HCT116 (cell line): Measurements from ENCODE around the gene SPTB. TPM values are rescaled to one million over a fixed set of nuclear protein-coding genes. Genes with fewer than 3 reads are reported as not detected.

Experiments
- ATAC-seq: fragments of 200-7000 bp; cut with Tn5 transposase; 2 replicates; pipeline ENCODE4 v1.9.1; 2020; ENCODE audit warnings: mild to moderate bottlenecking, moderate library complexity
- BruUV-seq: library from RNA; stranded (reverse); fragments of 400-500 nt; replicated peaks from 2 replicates; lab custom pipeline; 2021; lab: Mats Ljungman, UMichigan
- CTCF ChIA-PET: fragments of 300-600 bp; sonication (Branson Sonifier 250); formaldehyde crosslinking; loops from one replicate; lab custom pipeline; 2021; ENCODE audit warnings: antibody characterized with exemption; lab: Charles Lee
- POLR2A ChIA-PET: fragments of 300-600, 350-600 bp; sonication (Branson Sonifier 250); formaldehyde crosslinking; loops from one replicate; lab custom pipeline; 2021; ENCODE audit warnings: antibody characterized with exemption; lab: Charles Lee
- RAD21 ChIA-PET, 2 experiments: fragments of 300-600 bp; sonication (Branson Sonifier 250); formaldehyde crosslinking; loops; one replicate each; lab custom pipeline; 2023; ENCODE audit warnings: low total read pairs in 2 of 2; ENCODE audit not compliant: uncharacterized antibody in 2 of 2, unreplicated experiment in 2 of 2, low non-redundant PET in 1 of 2; lab: Charles Lee
- DNase-seq: peaks from one replicate; pipeline ENCODE4 v3.0.0-alpha.2; 2010; ENCODE audit warnings: low read depth, low spot score
- H2AFZ ChIP-seq: fragments of 200-600 bp; shearing (Covaris generic), sonication (generic); 2 replicates; pipeline ENCODE4 v1.6.1; 2017; ENCODE audit warnings: low read depth, mixed run types, mixed read lengths, antibody characterized with exemption, low read length; ENCODE audit not compliant: poor library complexity, severe bottlenecking
- H3K27ac ChIP-seq: 2 replicates; pipeline ENCODE4 v1.5.1; 2012; ENCODE audit warnings: low read depth, low read length
- H3K27me3 ChIP-seq: fragments of 200-600 bp; sonication (generic); 2 replicates; pipeline ENCODE4 v1.6.1; 2016; ENCODE audit warnings: mixed run types, low read length, mixed read lengths; ENCODE audit not compliant: insufficient read depth
- H3K36me3 ChIP-seq, 2 experiments: fragments of 200-500 bp in 1 of 2; fragments of 200-600 bp in 1 of 2; sonication (Bioruptor generic) in 1 of 2; sonication (generic) in 1 of 2; 2 replicates each; pipeline versions ENCODE4 v1.5.1 to v1.6.1; 2014 to 2016; ENCODE audit warnings: low read length in 2 of 2, inconsistent platforms in 1 of 2, mixed read lengths in 1 of 2, mixed run types in 1 of 2; ENCODE audit not compliant: insufficient read depth in 2 of 2, control insufficient read depth in 1 of 2
- H3K4me1 ChIP-seq, 2 experiments: fragments of 200-600 bp in 1 of 2; sonication (generic) in 1 of 2; 2 replicates each; pipeline versions ENCODE4 v1.5.1 to v1.6.1; 2012 to 2017; ENCODE audit warnings: low read length in 2 of 2, inconsistent platforms in 1 of 2, mild to moderate bottlenecking in 1 of 2, mixed read lengths in 1 of 2, mixed run types in 1 of 2, moderate library complexity in 1 of 2; ENCODE audit not compliant: insufficient read depth in 2 of 2, control insufficient read depth in 1 of 2
- H3K4me2 ChIP-seq: fragments of 200-600 bp; sonication (generic); 2 replicates; pipeline ENCODE4 v1.6.1; 2017; ENCODE audit warnings: mixed run types, low read length, mixed read lengths
- H3K4me3 ChIP-seq, 2 experiments: fragments of 200-600 bp in 1 of 2; sonication (generic) in 1 of 2; replicated peaks in 1 of 2; 2 replicates each; pipeline ENCODE4 v1.5.1; 2011 to 2016; ENCODE audit warnings: low read length in 2 of 2, control low read depth in 1 of 2, low read depth in 1 of 2, mild to moderate bottlenecking in 1 of 2, mixed read lengths in 1 of 2, mixed run types in 1 of 2
- H3K79me2 ChIP-seq: fragments of 200-600 bp; sonication (generic); 2 replicates; pipeline ENCODE4 v1.6.1; 2017; ENCODE audit warnings: mild to moderate bottlenecking, mixed run types, low read length, moderate library complexity, mixed read lengths; ENCODE audit not compliant: insufficient read depth
- H3K9ac ChIP-seq: fragments of 200-600 bp; sonication (generic); 2 replicates; pipeline ENCODE4 v1.6.1; 2016; ENCODE audit warnings: low read length, mixed read lengths
- H3K9me2 ChIP-seq: fragments of 200-600 bp; sonication (generic), shearing (Covaris generic); 2 replicates; pipeline ENCODE4 v1.6.1; 2017; ENCODE audit warnings: mixed run types, mild to moderate bottlenecking, moderate library complexity; ENCODE audit not compliant: insufficient read depth
- H3K9me3 ChIP-seq, 2 experiments: fragments of 200-500 bp in 1 of 2; fragments of 200-600 bp in 1 of 2; sonication (Bioruptor generic) in 1 of 2; sonication (generic) in 1 of 2; 2 replicates each; pipeline ENCODE4 v1.6.1; 2014 to 2017; ENCODE audit warnings: low read length in 2 of 2, mixed read lengths in 2 of 2, inconsistent platforms in 1 of 2, low read depth in 1 of 2, mild to moderate bottlenecking in 1 of 2, mixed run types in 1 of 2, moderate library complexity in 1 of 2; ENCODE audit not compliant: control insufficient read depth in 1 of 2, insufficient read depth in 1 of 2
- H4K20me1 ChIP-seq: fragments of 200-600 bp; sonication (generic), shearing (Covaris generic); 2 replicates; pipeline ENCODE4 v1.6.1; 2017; ENCODE audit warnings: mixed run types, mild to moderate bottlenecking, moderate library complexity; ENCODE audit not compliant: insufficient read depth
- CEBPB ChIP-seq: IDR thresholded peaks from 2 replicates; pipeline ENCODE4 v1.6.1; 2012; ENCODE audit warnings: low read depth
- ELF1 ChIP-seq: IDR thresholded peaks from 2 replicates; pipeline ENCODE4 v1.6.1; 2012; ENCODE audit warnings: low read depth, borderline replicate concordance
- JUND ChIP-seq: IDR thresholded peaks from 2 replicates; pipeline ENCODE4 v1.6.1; 2012
- POLR2AphosphoS5 ChIP-seq: IDR thresholded peaks from 2 replicates; pipeline ENCODE4 v1.6.1; 2011; ENCODE audit warnings: mild to moderate bottlenecking, low read depth, low read length, moderate library complexity
- RAD21 ChIP-seq: IDR thresholded peaks from 2 replicates; pipeline ENCODE4 v1.6.1; 2012; ENCODE audit warnings: low read depth, mild to moderate bottlenecking
- SIN3A ChIP-seq: IDR thresholded peaks from 2 replicates; pipeline ENCODE4 v1.6.1; 2012; ENCODE audit warnings: low read depth
- TCF7L2 ChIP-seq: IDR thresholded peaks from 2 replicates; pipeline ENCODE4 v1.7.0; 2011; ENCODE audit warnings: borderline replicate concordance, inconsistent platforms; ENCODE audit not compliant: insufficient read depth, insufficient read length; ENCODE audit errors: extremely low read depth
- YY1 ChIP-seq: IDR thresholded peaks from 2 replicates; pipeline ENCODE4 v1.6.1; 2011; ENCODE audit warnings: low read length, low read depth, moderate library complexity, mild to moderate bottlenecking; ENCODE audit not compliant: insufficient replicate concordance; ENCODE audit errors: extremely low read depth
- ZFX ChIP-seq: fragments of 450-650 bp; IDR thresholded peaks from 2 replicates; pipeline ENCODE4 v1.6.1; 2017
- ZNF274 ChIP-seq: fragments of 200-500 bp; sonication (Bioruptor generic); IDR thresholded peaks from 2 replicates; pipeline ENCODE4 v1.6.1; 2014; ENCODE audit warnings: mild to moderate bottlenecking, low read depth, low read length, inconsistent platforms
- intact Hi-C: fragments of 100-400 bp; cut with micrococcal nuclease; formaldehyde crosslinking; loops from 2 replicates; pipeline ENCODE4 v1.10.0; 2022
- microRNA-seq: library from miRNA; unstranded; fragments of <30 nt; microRNA quantifications from one replicate; pipeline ENCODE4, GENCODE V29; 2016; ENCODE audit warnings: borderline number of aligned reads
- total RNA-seq: library from RNA; stranded (reverse); gene quantifications from one replicate; pipeline ENCODE4 v1.2.1, GENCODE V29; 2021; ENCODE audit not compliant: unreplicated experiment
- TF ChIP-seq, protein P1 (sequence below): IDR thresholded peaks from 2 replicates; pipeline ENCODE4 v1.6.1; 2012
- TF ChIP-seq, protein P2 (sequence below): IDR thresholded peaks from 2 replicates; pipeline ENCODE4 v1.6.1; 2012
- TF ChIP-seq, protein P3 (sequence below): IDR thresholded peaks from 2 replicates; pipeline ENCODE4 v1.6.1; 2011; ENCODE audit warnings: mild to moderate bottlenecking, low read length, moderate library complexity; ENCODE audit not compliant: insufficient replicate concordance; ENCODE audit errors: extremely low read depth

SPTB gene
- total RNA-seq, 1 experiment from 2014 or later, result 4.2 TPM

DNA sequence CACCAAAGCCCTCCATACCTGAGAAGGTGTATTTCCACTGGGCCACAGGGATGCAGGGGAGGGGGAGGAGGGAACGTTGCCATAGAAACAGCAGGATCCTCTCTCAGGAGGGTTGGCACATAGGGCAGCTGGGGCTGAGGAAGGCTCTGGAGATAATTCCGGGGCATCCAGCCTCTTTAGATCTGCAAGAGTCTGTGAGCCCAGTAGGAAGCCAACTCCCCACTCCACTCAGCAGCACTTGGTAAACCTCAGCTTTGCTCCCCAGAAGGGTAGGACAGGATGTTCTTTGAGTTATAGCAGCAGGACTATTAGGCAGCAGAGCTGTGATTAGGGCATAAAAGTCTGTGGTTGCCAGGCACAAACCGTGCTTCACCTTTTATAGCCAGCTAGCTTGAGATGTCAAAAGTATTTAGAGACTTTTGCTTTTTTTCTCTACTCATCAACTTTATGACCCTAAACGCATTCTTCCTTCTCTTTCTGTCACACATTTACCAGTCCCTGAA, 183.3 kb downstream of the SPTB start:
- ChIA-PET RAD21 (no interaction called here), CTCF (no interaction called here), POLR2A (no interaction called here)
- no peaks in the 10 kb centered on the region for H3K4me1 ChIP-seq
- H3K79me2 ChIP-seq, result no peaks in the 10 kb centered on the region
- DNase-seq (no peak), ATAC-seq (no peak)
- H3K9me3 ChIP-seq, result no peaks in the 10 kb centered on the region
- H3K27ac ChIP-seq, result no peak overlapping the region
- no peaks in the 10 kb centered on the region for H4K20me1 ChIP-seq
- H3K4me3 ChIP-seq, result no peak overlapping the region
- H2AFZ ChIP-seq, result no peak overlapping the region
- no peak for TF ChIP-seq SIN3A
- no peak for TF ChIP-seq RAD21
- no peak for TF ChIP-seq ELF1
- TF ChIP-seq TCF7L2, result no peak
- TF ChIP-seq ZFX, result no peak
- TF ChIP-seq, protein P1, sequence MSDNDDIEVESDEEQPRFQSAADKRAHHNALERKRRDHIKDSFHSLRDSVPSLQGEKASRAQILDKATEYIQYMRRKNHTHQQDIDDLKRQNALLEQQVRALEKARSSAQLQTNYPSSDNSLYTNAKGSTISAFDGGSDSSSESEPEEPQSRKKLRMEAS, result no peak
- TF ChIP-seq, protein P2, sequence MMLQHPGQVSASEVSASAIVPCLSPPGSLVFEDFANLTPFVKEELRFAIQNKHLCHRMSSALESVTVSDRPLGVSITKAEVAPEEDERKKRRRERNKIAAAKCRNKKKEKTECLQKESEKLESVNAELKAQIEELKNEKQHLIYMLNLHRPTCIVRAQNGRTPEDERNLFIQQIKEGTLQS, result no peak
- TF ChIP-seq JUND, result no peak
- no peak for TF ChIP-seq POLR2AphosphoS5
- no peak for TF ChIP-seq YY1
- TF ChIP-seq, protein P3, sequence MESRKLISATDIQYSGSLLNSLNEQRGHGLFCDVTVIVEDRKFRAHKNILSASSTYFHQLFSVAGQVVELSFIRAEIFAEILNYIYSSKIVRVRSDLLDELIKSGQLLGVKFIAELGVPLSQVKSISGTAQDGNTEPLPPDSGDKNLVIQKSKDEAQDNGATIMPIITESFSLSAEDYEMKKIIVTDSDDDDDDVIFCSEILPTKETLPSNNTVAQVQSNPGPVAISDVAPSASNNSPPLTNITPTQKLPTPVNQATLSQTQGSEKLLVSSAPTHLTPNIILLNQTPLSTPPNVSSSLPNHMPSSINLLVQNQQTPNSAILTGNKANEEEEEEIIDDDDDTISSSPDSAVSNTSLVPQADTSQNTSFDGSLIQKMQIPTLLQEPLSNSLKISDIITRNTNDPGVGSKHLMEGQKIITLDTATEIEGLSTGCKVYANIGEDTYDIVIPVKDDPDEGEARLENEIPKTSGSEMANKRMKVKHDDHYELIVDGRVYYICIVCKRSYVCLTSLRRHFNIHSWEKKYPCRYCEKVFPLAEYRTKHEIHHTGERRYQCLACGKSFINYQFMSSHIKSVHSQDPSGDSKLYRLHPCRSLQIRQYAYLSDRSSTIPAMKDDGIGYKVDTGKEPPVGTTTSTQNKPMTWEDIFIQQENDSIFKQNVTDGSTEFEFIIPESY, result no peak
- no peak for TF ChIP-seq CEBPB
- TF ChIP-seq ZNF274, result no peak
- H3K9ac ChIP-seq, result no peak overlapping the region
- no TSS peak for BruUV-seq
- no peaks in the 10 kb centered on the region for H3K9me2 ChIP-seq
- H3K27me3 ChIP-seq, result no peaks in the 10 kb centered on the region; the same call in 1 of the 2 replicates
- intact Hi-C loops, result no loop called here
- H3K4me2 ChIP-seq, result no peak overlapping the region
- no peaks in the 10 kb centered on the region for H3K36me3 ChIP-seq

Small RNAs within 50 kb of the gene (microRNA-seq; reads per million reads assigned to microRNA genes)
- not detected for gene MIR7855

Other genes with a start within 250 kb of the SPTB start
- gene PLEKHG3, start 175.5 kb downstream of the SPTB start, total RNA-seq, result 55.6 TPM
- gene CHURC1, start 34.5 kb upstream of the SPTB start, total RNA-seq, result 47.5 TPM
- 0.61 TPM for gene GPX2, start 62.8 kb upstream of the SPTB start, total RNA-seq
- gene RAB15, start 92.4 kb upstream of the SPTB start, total RNA-seq, result 3.3 TPM
- 26.7 TPM for gene FNTB, start 107.0 kb upstream of the SPTB start, total RNA-seq
- 72.6 TPM for gene MAX, start 222.6 kb upstream of the SPTB start, total RNA-seq